GM19035 (cell line): ENCODE data around the gene SLC5A10.
A peak's percentile ranks its signal among the peaks of the same experiment; 100 is the strongest.

ENCODE experiments used
- ATAC-seq: cut with Tn5 transposase; IDR thresholded peaks from one replicate; pipeline ENCODE4 v1.9.1; 2021; ENCODE audit not compliant: unreplicated experiment

Gene SLC5A10

DNA sequence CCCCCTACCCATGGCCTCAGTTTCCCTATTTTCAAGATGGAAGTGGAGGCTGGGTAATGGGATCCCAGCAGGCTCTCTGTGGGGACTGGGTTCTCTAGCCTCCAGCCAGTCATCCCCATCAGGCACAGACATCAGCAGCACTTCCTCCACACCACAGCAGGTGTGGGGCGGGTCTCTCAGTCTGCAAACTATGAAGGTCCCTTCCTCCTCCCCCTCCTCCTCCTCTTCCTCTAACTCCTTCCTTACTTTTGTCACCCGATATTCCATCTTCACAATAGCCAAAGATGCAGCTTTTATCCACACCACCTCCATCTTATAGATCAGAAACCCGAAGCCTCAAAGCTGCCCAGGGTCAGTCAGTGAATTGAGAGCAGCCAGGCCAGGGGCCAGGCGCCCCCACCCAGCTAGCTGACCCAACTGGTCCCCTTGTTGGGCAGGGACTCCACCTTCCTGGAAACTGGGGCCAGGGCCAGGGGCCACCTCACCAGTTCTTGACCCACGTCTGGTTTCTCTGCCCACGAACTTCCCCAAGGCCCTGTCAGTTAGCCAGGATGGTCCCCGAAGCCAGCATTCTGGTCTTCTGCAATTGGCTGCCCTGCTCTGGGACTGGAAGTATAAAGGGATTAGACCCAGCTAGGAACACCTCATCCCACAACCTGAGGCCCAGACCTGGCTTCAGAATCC is 50.1 kb downstream of the SLC5A10 start:
- no peak for ATAC-seq

DNA sequence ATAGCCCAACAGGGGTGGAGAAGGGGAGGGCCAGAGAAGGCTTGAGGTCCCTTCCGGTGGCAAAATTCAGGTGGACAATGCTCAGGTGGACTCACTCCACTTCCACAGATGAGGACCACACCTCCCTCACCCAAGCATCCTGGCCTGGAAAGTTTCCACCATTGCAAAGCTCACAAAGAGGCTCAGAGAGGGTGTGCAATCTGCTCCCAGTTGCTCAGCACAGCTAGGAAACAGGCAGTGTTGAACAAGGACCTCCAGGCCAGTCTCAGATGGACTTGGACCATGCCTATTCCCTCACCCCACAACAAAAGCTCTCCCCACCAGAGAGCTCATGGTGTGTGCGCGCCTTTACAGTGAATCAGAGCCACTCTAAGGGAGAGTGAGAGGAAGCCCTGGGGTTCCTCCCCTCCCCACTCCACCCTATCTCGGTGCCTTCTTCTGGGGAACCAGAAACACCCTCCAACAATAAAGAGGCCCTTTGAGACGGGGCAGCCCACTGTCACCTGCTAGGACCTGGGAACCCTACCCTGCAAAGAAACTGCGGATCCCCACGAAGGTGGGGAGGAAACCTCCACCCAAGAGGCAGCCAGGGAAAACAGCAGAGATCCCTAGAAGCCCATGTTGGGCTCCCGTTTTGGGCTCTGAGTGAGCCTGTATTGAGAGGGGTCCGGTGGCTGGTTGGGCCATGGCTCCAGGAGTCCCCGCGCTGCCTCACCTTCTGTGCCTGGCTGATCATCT is 51.0 kb downstream of the SLC5A10 start:
- no peak for ATAC-seq

GRCh38 chr17:19003543-19004420 is 51.8 kb downstream of the SLC5A10 start:
- no peak for ATAC-seq

GRCh38 chr17:19004421-19005136 is 52.6 kb downstream of the SLC5A10 start, which contains the start of gene FAM83G:
Gene FAM83G (minus strand): TSS chr17:19004764. CDS start chr17:19004041, 723 bp downstream.
- peak; percentile 77 for ATAC-seq

GRCh38 chr17:19005137-19005773 is 53.3 kb downstream of the SLC5A10 start:
- no peak for ATAC-seq

- ATAC-seq = no peak
These were observed 53.9 kb downstream of the SLC5A10 start for GRCh38 chr17:19005789-19006430.

DNA sequence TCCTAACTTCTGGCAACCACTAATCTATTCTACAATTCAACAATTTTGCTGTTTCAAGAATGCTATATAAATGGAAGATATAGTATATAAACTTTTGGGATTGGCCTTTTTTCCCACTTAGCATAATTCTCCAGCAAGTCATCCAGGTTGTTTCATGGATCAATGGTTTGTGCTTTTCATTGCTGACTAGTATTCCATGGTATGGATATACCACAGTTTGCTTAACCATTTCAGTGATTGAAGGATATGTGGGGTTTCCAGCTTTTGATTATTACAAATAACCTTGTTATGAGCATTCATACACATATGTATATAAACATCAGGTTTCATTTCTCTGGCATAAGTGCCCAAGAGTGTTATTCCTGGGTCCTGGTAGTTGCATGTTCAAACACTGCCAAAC is 54.7 kb downstream of the SLC5A10 start:
- no peak for ATAC-seq

DNA sequence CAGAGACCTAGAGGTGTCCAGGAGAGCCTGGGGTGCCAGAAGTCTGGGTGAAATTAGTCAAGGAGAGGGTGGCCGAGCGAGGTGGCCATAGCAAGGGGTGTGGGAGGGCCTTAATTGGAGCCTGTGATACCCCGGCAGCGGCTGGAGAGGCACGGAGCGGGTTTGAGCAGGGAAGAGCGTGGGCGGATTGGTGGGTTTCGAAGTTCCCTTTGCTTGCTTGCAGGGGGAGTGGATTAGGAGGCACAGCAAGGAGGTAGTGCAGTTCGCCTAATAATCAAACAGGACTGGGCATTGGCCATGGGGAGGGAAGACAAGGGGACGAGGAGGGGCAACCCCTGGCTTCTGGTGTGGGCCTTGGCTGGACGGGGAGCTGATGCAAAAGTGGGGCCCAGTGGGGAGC is 58.0 kb downstream of the SLC5A10 start:
- ATAC-seq = no peak

DNA sequence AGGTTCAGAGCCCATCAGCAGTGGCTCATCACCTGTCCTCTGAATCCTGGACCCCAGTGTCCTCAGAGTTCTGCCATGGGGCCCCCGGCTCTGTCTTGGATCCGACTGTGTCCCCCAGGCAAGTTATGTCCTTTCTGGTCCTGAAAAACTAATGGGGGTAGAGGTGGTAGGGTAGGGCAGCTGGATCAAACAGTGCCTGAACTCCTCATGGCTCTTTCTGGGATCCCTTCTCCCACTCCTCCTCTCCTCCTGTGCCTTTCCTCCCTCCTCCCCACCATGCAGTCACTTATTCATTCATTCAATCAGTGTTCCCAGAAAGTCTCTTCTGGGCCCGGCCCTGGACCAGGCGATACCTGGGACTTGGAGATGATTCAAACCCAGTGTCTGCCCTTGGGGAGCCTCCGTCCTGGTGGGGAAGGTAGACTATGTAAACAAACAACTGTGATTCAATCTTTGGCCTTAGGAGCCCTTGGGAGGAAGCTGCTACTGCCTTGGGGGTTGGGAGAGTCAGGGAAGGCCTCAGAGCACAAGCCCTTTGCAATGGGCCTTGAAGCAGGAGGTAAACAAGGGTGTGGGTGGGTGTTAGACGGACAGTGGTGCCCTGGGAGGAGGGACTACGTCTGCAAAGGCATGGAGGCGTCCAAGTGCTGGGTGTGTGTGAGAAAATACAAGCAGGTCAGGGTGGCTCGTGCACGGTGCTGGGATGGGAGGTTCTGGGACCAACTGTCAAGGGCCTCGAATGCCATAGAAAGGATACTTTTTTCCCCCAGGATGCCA is 59.0 kb downstream of the SLC5A10 start:
- no peak for ATAC-seq

DNA sequence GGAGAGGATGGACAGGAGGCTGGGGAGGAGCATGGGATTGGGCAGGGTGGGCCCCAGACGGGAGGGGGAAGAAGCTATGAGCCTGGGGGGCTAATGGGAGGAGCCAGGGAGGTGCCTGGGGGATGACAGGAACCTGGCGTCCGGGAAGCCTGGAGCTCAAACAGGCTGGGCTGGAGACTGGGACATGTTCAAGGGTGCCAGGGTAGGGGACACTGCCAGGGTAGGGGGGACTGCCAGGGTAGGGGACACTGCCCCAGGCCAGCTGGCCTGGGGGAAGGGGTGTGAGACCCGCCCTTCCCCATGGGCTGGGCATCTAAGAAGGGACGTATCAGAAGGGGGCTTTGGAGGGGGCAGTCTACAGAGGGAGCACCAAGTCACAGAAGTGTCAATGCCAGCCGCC is 59.6 kb downstream of the SLC5A10 start:
- no peak for ATAC-seq

- no peak for ATAC-seq
These were observed 60.5 kb downstream of the SLC5A10 start for GRCh38 chr17:19012171-19013080.

DNA sequence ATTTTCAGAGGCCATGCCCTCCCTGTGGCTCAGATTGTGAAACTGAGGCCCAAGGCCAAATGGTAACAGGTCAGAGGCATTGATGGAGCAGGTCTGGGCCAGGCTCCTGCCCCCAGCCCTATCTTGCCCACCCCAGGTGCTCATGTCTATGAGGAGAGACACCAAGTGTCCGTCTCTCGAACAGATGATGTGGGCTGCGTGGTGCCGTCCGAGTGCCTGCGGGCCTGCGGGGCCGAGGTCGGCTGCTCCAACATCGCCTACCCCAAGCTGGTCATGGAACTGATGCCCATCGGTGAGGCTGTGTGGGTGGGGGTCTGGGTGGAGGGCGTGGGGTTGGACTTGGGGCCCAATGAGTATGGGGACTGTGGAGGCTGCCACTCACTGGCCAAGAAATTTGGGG is 61.3 kb downstream of the SLC5A10 start:
- ATAC-seq = no peak

- no peak for ATAC-seq
These were observed 62.1 kb downstream of the SLC5A10 start for GRCh38 chr17:19013806-19014627.

DNA sequence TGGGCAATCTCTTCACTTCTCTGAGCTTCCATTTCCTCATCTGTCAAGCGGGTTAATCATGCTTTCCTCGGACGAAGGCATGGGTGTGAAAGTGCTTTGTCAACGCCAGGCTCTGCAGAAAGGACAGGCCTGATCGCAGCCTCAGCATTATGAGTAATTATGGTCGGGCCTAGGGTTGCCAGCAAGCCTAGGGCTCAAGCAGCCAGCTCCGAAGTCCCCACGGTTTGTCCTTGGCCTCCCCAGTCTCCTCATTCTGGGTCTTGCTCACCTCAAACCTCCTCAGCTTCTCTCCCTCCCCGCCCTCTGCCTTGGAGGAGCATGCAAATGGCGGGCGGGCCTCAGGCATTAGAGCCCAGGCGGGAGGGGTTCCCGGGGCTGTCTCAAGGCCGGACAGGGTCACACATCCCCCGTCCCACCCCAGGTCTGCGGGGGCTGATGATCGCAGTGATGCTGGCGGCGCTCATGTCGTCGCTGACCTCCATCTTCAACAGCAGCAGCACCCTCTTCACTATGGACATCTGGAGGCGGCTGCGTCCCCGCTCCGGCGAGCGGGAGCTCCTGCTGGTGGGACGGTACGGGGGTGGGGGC is 62.8 kb downstream of the SLC5A10 start:
- no peak for ATAC-seq

- no peak for ATAC-seq
These were observed 63.5 kb downstream of the SLC5A10 start for GRCh38 chr17:19015428-19015827.

DNA sequence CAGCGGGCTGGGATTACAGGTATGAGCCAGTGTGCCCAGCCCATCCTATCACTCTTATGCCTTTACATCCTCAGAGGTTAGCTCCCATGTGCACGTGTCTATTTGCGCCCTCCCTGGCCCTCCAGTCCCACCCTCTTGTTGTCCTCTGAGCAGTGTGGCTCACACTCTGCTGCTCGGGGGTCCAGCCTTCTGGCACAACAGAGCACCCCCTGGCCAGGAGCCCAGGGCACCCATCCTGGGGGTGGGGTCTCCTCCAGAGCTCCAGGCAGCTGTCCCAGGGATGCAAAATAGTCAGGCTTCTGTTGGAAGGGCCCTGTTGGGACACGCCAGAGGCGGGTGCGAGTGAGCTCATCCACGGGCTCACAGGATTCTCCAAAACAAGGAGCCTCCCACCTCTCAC is 64.3 kb downstream of the SLC5A10 start:
- ATAC-seq = no peak

DNA sequence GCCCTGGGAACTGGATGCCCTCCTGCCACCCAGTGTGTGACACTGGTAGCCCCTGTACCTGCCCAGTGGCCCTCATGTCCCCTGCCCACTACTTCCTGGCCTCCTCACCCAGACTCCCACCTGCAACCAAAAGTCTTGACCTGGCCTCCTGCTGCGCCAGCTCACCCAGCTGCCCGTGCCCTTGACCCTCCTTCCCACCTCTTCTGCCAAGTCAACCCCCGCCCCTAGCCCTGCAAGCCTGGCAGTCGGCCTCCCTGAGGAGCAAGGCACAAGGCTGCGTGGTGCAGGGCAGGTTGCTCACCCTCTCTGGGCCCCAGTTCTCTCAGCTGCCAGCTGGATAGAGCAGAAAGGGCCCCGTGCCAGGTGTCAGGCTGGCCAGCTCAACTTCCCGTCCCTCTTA is 64.9 kb downstream of the SLC5A10 start:
- ATAC-seq = no peak
